DND-41 (cell line): Measurements from ENCODE around the gene ENTPD6.
"Not testable (repeated sequence)": the region's sequence is repeated elsewhere in the genome, so short reads cannot be mapped to it uniquely, and the experiment has no call there.

ENCODE experiments used
- ATAC-seq: fragments of 200-7000 bp; cut with Tn5 transposase; 3 replicates; pipeline ENCODE4 v1.9.1; 2021; ENCODE audit warnings: low read depth; ENCODE audit not compliant: insufficient read depth
- DNase-seq: peaks from one replicate; pipeline ENCODE4 v3.0.0-alpha.2; 2020
- H2AFZ ChIP-seq: 2 replicates; pipeline ENCODE4 v1.6.0; 2012; ENCODE audit warnings: low read depth, low read length
- H3K27ac ChIP-seq: 2 replicates; pipeline ENCODE4 v1.5.1; 2012; ENCODE audit warnings: low read length, inconsistent platforms
- H3K27me3 ChIP-seq: fragments of 200-600 bp; sonication (generic); 2 replicates; pipeline ENCODE4 v1.6.0; 2012; ENCODE audit warnings: low read length, mild to moderate bottlenecking, inconsistent platforms; ENCODE audit not compliant: insufficient read depth, poor library complexity
- H3K36me3 ChIP-seq: 2 replicates; pipeline ENCODE4 v1.5.1; 2012; ENCODE audit warnings: low read length, inconsistent platforms; ENCODE audit not compliant: insufficient read depth
- H3K4me1 ChIP-seq: 2 replicates; pipeline ENCODE4 v1.5.1; 2012; ENCODE audit warnings: mild to moderate bottlenecking, low read length; ENCODE audit not compliant: insufficient read depth
- H3K4me2 ChIP-seq: 2 replicates; pipeline ENCODE4 v1.6.0; 2012; ENCODE audit warnings: mild to moderate bottlenecking, moderate library complexity, low read length, inconsistent platforms; ENCODE audit not compliant: insufficient read depth
- H3K4me3 ChIP-seq, 2 experiments: fragments of 200-600 bp in 1 of 2; shearing (Covaris generic) in 1 of 2; 2 replicates each; pipeline ENCODE4 v1.5.1; 2012 to 2016; ENCODE audit warnings: inconsistent platforms in 2 of 2, low read length in 2 of 2, mild to moderate bottlenecking in 2 of 2, low read depth in 1 of 2, moderate library complexity in 1 of 2
- H3K79me2 ChIP-seq: 2 replicates; pipeline ENCODE4 v1.6.0; 2012; ENCODE audit warnings: low read length, inconsistent platforms; ENCODE audit not compliant: insufficient read depth
- H3K9ac ChIP-seq: 2 replicates; pipeline ENCODE4 v1.6.0; 2012; ENCODE audit warnings: low read depth, mild to moderate bottlenecking, inconsistent platforms, low read length, moderate library complexity
- H3K9me3 ChIP-seq: 2 replicates; pipeline ENCODE4 v1.5.1; 2012; ENCODE audit warnings: low read length, moderate library complexity, mild to moderate bottlenecking, inconsistent platforms; ENCODE audit not compliant: insufficient read depth, severe bottlenecking
- H4K20me1 ChIP-seq: 2 replicates; pipeline ENCODE4 v1.6.0; 2012; ENCODE audit warnings: low read length; ENCODE audit not compliant: insufficient read depth
- CTCF ChIP-seq: IDR thresholded peaks from 2 replicates; pipeline ENCODE4 v1.5.1; 2012; ENCODE audit warnings: borderline replicate concordance, low read length, moderate library complexity, mild to moderate bottlenecking; ENCODE audit not compliant: poor library complexity, severe bottlenecking; ENCODE audit errors: extremely low read depth
- EZH2 ChIP-seq: IDR thresholded peaks from 3 replicates; pipeline ENCODE4 v1.6.1; 2012; ENCODE audit warnings: borderline replicate concordance, low read depth, mild to moderate bottlenecking, moderate library complexity, low read length, inconsistent platforms; ENCODE audit not compliant: severe bottlenecking

Gene ENTPD6

GRCh38 chr20:25178563-25179438, 16.7 kb upstream of the ENTPD6 start:
- DNase-seq: peak; percentile 44
- H3K4me3 ChIP-seq: no peak overlapping the region
- H3K27me3 ChIP-seq: no peaks in the 10 kb centered on the region
- H3K79me2 ChIP-seq: no peaks in the 10 kb centered on the region
- TF ChIP-seq CTCF (peak; percentile 99), EZH2 (no peak)
- H3K36me3 ChIP-seq: no peaks in the 10 kb centered on the region
- H3K4me2 ChIP-seq: no peak overlapping the region
- H2AFZ ChIP-seq: peak overlapping the region; percentile 28; the same call in 1 of the 2 replicates
- H4K20me1 ChIP-seq: no peaks in the 10 kb centered on the region
- H3K9me3 ChIP-seq: no peaks in the 10 kb centered on the region
- no peaks in the 10 kb centered on the region; the same call in 1 of the 2 replicates for H3K4me1 ChIP-seq
- peak; percentile 85 for ATAC-seq
- no peak overlapping the region for H3K9ac ChIP-seq
- H3K27ac ChIP-seq: 0 out of 2 replicates have a peak overlapping the region, but pooled peaks have one; percentile 10

GRCh38 chr20:25179439-25180089, 15.9 kb upstream of the ENTPD6 start:
- H3K4me1 ChIP-seq: no peaks in the 10 kb centered on the region; the same call in 1 of the 2 replicates
- no peak overlapping the region for H3K4me3 ChIP-seq
- no peak for ATAC-seq
- H3K4me2 ChIP-seq: no peak overlapping the region
- no peak for DNase-seq
- no peaks in the 10 kb centered on the region for H4K20me1 ChIP-seq
- H3K79me2 ChIP-seq: no peaks in the 10 kb centered on the region
- H3K36me3 ChIP-seq: no peaks in the 10 kb centered on the region
- H2AFZ ChIP-seq: no peak overlapping the region
- no peaks in the 10 kb centered on the region for H3K27me3 ChIP-seq
- H3K9me3 ChIP-seq: no peaks in the 10 kb centered on the region
- H3K9ac ChIP-seq: no peak overlapping the region
- TF ChIP-seq CTCF: no peak
- TF ChIP-seq EZH2: no peak
- no peak overlapping the region for H3K27ac ChIP-seq

- H2AFZ ChIP-seq, H3K4me3 ChIP-seq, H4K20me1 ChIP-seq, H3K79me2 ChIP-seq, H3K9ac ChIP-seq, DNase-seq, H3K9me3 ChIP-seq, ATAC-seq, H3K36me3 ChIP-seq, H3K27me3 ChIP-seq, H3K4me2 ChIP-seq, H3K27ac ChIP-seq: not testable (repeated sequence)
- H3K4me1 ChIP-seq: peaks cover 18% of the 10 kb centered on the region
Observed at GRCh38 chr20:25184391-25184790, 11.1 kb upstream of the ENTPD6 start.

- Histone ChIP-seq H2AFZ (no peak overlapping the region), H3K27me3 (no peaks in the 10 kb centered on the region), H3K27ac (peak overlapping the region; percentile 49), H3K79me2 (no peaks in the 10 kb centered on the region), H3K36me3 (no peaks in the 10 kb centered on the region), H3K4me3 (no peak overlapping the region), H3K9ac (0 out of 2 replicates have a peak overlapping the region, but pooled peaks have one; percentile 1), H3K4me1 (peaks cover 18% of the 10 kb centered on the region), H4K20me1 (no peaks in the 10 kb centered on the region), H3K9me3 (no peaks in the 10 kb centered on the region), H3K4me2 (peak overlapping the region; percentile 10; the same call in 1 of the 2 replicates)
- TF ChIP-seq EZH2 (no peak), CTCF (no peak)
- ATAC-seq: no peak
- DNase-seq: no peak
Observed at GRCh38 chr20:25187220-25187619, 8.3 kb upstream of the ENTPD6 start.
